ENCODE results near the gene HNRNPLL. TPM values are rescaled to one million over a fixed set of nuclear protein-coding genes. Genes with fewer than 3 reads are reported as not detected.
A peak's percentile ranks its signal among the peaks of the same experiment; 100 is the strongest.

HNRNPLL gene
- total and polyA plus RNA-seq, 8 donors, result 4.9 to 20.8 (median 14.3) TPM

DNA sequence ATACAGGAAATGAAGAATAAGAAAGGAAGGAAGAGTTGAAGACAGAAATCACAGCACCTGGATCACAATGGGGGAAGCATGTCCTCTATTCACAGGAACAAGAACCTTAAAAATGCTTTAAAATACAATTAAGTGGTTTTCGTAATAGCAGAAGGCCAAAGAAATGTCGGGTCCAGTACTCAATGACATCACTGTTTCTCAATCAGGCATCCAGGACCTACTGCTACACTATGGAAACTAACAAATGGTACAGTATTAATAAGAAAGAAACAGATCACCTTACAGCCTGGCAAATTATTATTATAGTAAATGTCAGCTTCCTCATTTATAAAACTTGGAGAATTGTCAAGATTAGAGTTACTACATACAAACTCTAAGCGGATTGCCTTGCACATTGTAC is 15.8 kb downstream of the HNRNPLL start:
- H3K4me3 ChIP-seq, result no peak overlapping the region
- H3K27me3 ChIP-seq, result no peaks in the 10 kb centered on the region
- H3K4me1 ChIP-seq, result no peaks in the 10 kb centered on the region
- TF ChIP-seq, protein P1, sequence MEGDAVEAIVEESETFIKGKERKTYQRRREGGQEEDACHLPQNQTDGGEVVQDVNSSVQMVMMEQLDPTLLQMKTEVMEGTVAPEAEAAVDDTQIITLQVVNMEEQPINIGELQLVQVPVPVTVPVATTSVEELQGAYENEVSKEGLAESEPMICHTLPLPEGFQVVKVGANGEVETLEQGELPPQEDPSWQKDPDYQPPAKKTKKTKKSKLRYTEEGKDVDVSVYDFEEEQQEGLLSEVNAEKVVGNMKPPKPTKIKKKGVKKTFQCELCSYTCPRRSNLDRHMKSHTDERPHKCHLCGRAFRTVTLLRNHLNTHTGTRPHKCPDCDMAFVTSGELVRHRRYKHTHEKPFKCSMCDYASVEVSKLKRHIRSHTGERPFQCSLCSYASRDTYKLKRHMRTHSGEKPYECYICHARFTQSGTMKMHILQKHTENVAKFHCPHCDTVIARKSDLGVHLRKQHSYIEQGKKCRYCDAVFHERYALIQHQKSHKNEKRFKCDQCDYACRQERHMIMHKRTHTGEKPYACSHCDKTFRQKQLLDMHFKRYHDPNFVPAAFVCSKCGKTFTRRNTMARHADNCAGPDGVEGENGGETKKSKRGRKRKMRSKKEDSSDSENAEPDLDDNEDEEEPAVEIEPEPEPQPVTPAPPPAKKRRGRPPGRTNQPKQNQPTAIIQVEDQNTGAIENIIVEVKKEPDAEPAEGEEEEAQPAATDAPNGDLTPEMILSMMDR (IDR thresholded peaks at IDR 0.05), result no peak
- H3K9me3 ChIP-seq, result no peaks in the 10 kb centered on the region
- no peak for DNase-seq
- H3K27ac ChIP-seq, result no peak overlapping the region
- intact Hi-C loops (cut with DNase I), result loop anchor here in 1 of 3 donors (10.0 kb wide), 1 partner anchor 148 kb away; no protein-coding TSS in a partner anchor
- no peak for ATAC-seq
- H3K36me3 ChIP-seq, result peaks cover 0 to 3% (median 0%) of the 10 kb centered on the region in 3 donors
- no peak for FAIRE-seq
- 71 to 85% methylated on average over 3 of the region's 3 CpGs for WGBS, 2 donors

- intact Hi-C loops (cut with DNase I), result loop anchor here (5.0 to 10.0 kb wide), 2 partner anchors 150 to 152 kb away; no protein-coding TSS in a partner anchor
- no peaks in the 10 kb centered on the region for H3K4me1 ChIP-seq
- H3K36me3 ChIP-seq, result peaks cover 0 to 3% (median 0%) of the 10 kb centered on the region in 3 donors
- TF ChIP-seq, protein P1 (IDR thresholded peaks at IDR 0.05), result no peak
- FAIRE-seq (peak; percentile 51), ATAC-seq (no peak), DNase-seq (no peak)
- H3K9me3 ChIP-seq, result no peaks in the 10 kb centered on the region
- 41 to 55% methylated on average over 1 of the region's 1 CpG for WGBS, 2 donors
- no peak overlapping the region for H3K4me3 ChIP-seq
- no peak overlapping the region for H3K27ac ChIP-seq
- H3K27me3 ChIP-seq, result no peaks in the 10 kb centered on the region
These were observed 17.8 kb downstream of the HNRNPLL start for GRCh38 chr2:38584881-38585280.

DNA sequence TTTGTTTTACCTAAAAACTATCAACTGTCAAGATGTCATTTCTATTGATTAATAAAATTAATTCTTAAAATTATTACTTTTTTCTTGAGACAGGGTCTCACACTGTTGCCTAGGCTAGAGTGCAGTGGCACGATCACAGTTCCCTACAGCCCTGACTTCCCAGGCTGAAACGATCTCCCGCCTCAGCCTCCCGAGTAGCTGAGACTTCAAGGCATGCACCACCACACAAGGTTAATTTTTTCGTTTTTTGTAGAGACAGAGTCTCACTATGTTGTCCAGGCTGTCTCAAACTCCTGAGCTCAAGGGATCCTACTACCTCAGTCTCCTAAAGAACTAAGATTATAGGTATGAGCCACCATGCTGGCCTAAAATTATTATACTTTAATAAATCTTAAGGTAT is 18.7 kb downstream of the HNRNPLL start:
- ATAC-seq (no peak), DNase-seq (no peak), FAIRE-seq (no peak)
- H3K4me1 ChIP-seq, result no peaks in the 10 kb centered on the region
- H3K9me3 ChIP-seq, result no peaks in the 10 kb centered on the region
- no peak overlapping the region for H3K27ac ChIP-seq
- H3K4me3 ChIP-seq, result no peak overlapping the region
- TF ChIP-seq, protein P1 (IDR thresholded peaks at IDR 0.05), result no peak
- WGBS, 2 donors, result 87 to 90% methylated on average over 5 of the region's 5 CpGs
- intact Hi-C loops (cut with DNase I), result loop anchor here (5.0 to 10.0 kb wide), 2 partner anchors 151 to 153 kb away; no protein-coding TSS in a partner anchor
- H3K27me3 ChIP-seq, result no peaks in the 10 kb centered on the region
- H3K36me3 ChIP-seq, result peaks cover 0 to 3% (median 0%) of the 10 kb centered on the region in 3 donors

- Histone ChIP-seq H3K4me3 (no peak overlapping the region), H3K27ac (no peak overlapping the region), H3K27me3 (no peaks in the 10 kb centered on the region), H3K4me1 (no peaks in the 10 kb centered on the region), H3K36me3 (peaks cover 0 to 3% (median 0%) of the 10 kb centered on the region in 3 donors), H3K9me3 (no peaks in the 10 kb centered on the region)
- intact Hi-C loops (cut with DNase I), result loop anchor here (5.0 to 10.0 kb wide), 2 partner anchors 151 to 154 kb away; no protein-coding TSS in a partner anchor
- ATAC-seq (no peak), FAIRE-seq (no peak), DNase-seq (no peak)
- TF ChIP-seq, protein P1 (IDR thresholded peaks at IDR 0.05), result no peak
- WGBS, 2 donors, result 61 to 69% methylated on average over 3 of the region's 3 CpGs
These were observed 19.2 kb downstream of the HNRNPLL start for GRCh38 chr2:38583524-38583923.
